GM12878 (cell line): ENCODE measurements around the gene SLTM. TPM values are rescaled to one million over a fixed set of nuclear protein-coding genes. Genes with fewer than 3 reads are reported as not detected.

Source experiments
- ATAC-seq: fragments of 200-7000 bp; cut with Tn5 transposase; 3 replicates; pipeline ENCODE4 v1.9.1; 2020; ENCODE audit warnings: mild to moderate bottlenecking, moderate library complexity
- BruUV-seq: library from RNA; stranded (reverse); fragments of 400-500 nt; replicated peaks from 2 replicates; lab custom pipeline; 2021; lab: Mats Ljungman, UMichigan
- CTCF ChIA-PET: fragments of 300-600 bp; sonication (Branson Sonifier 250); formaldehyde crosslinking; extraction: SDS; loops from one replicate; lab custom pipeline; 2021; ENCODE audit warnings: inconsistent platforms; lab: Yijun Ruan, JAX
- POLR2A ChIA-PET: fragments of 350-600 bp; formaldehyde crosslinking; extraction: SDS; loops from one replicate; lab custom pipeline; 2021; ENCODE audit warnings: inconsistent platforms; lab: Charles Lee
- RAD21 ChIA-PET: fragments of 300-600 bp; sonication (Branson Sonifier 250); formaldehyde crosslinking; loops from one replicate; lab custom pipeline; 2023; ENCODE audit warnings: antibody characterized with exemption; ENCODE audit not compliant: unreplicated experiment; lab: Charles Lee
- SMC1A ChIA-PET: fragments of 300-600 bp; sonication (Branson Sonifier 250); formaldehyde crosslinking; loops from one replicate; lab custom pipeline; 2023; ENCODE audit not compliant: unreplicated experiment, uncharacterized antibody; lab: Charles Lee
- DNase-seq: peaks from one replicate; pipeline ENCODE4 v3.0.0-alpha.2; 2011; ENCODE audit warnings: low read depth, low spot score
- FAIRE-seq: peaks from 3 replicates; lab custom pipeline; 2011; peaks lifted over from hg19 to GRCh38; lab: Jason Lieb, UNC
- H2AFZ ChIP-seq: 2 replicates; pipeline ENCODE4 v1.6.0; 2011; ENCODE audit warnings: low read depth, low read length, control low read depth; ENCODE audit not compliant: control insufficient read depth
- H3K27ac ChIP-seq: 2 replicates; pipeline ENCODE4 v1.5.1; 2011; ENCODE audit warnings: control low read depth; ENCODE audit not compliant: control insufficient read depth, insufficient read depth
- H3K27me3 ChIP-seq, 2 experiments: replicated peaks in 1 of 2; 2 replicates each; pipeline versions ENCODE4 v1.6.0 to v1.6.1; 2011; ENCODE audit warnings: low read length in 1 of 2; ENCODE audit not compliant: control insufficient read depth in 2 of 2, insufficient read depth in 2 of 2
- H3K36me3 ChIP-seq, 2 experiments: 2 replicates each; pipeline ENCODE4 v1.5.1; 2011; ENCODE audit warnings: low read length in 1 of 2; ENCODE audit not compliant: control insufficient read depth in 2 of 2, insufficient read depth in 2 of 2
- H3K4me1 ChIP-seq: 2 replicates; pipeline ENCODE4 v1.6.1; 2011; ENCODE audit warnings: mild to moderate bottlenecking, low read length, moderate library complexity, mixed read lengths; ENCODE audit not compliant: control insufficient read depth, insufficient read depth
- H3K4me2 ChIP-seq: 2 replicates; pipeline ENCODE4 v1.6.0; 2011; ENCODE audit warnings: control low read depth; ENCODE audit not compliant: control insufficient read depth, insufficient read depth
- H3K4me3 ChIP-seq: fragments of 200-600 bp; sonication (generic); 2 replicates; pipeline ENCODE4 v1.5.1; 2016
- H3K79me2 ChIP-seq: 2 replicates; pipeline ENCODE4 v1.6.0; 2011; ENCODE audit warnings: low read length; ENCODE audit not compliant: control insufficient read depth, insufficient read depth
- H3K9ac ChIP-seq: 2 replicates; pipeline ENCODE4 v1.8.0; 2011; ENCODE audit warnings: low read length, control low read depth, mixed read lengths; ENCODE audit not compliant: control insufficient read depth, insufficient read depth
- H3K9me3 ChIP-seq: replicated peaks from 3 replicates; pipeline ENCODE4 v1.5.1; 2011; ENCODE audit warnings: mild to moderate bottlenecking, low read length; ENCODE audit not compliant: control insufficient read depth, insufficient read depth
- H4K20me1 ChIP-seq: 2 replicates; pipeline ENCODE4 v1.6.0; 2011; ENCODE audit not compliant: control insufficient read depth, insufficient read depth
- BACH1 ChIP-seq: fragments of 450-650 bp; IDR thresholded peaks from 2 replicates; pipeline ENCODE4 v1.6.1; 2017; ENCODE audit warnings: mild to moderate bottlenecking, borderline replicate concordance
- CBX5 ChIP-seq: sonication (generic); IDR thresholded peaks from 2 replicates; pipeline ENCODE4 v1.6.1; 2016; ENCODE audit warnings: low read depth, moderate library complexity, mild to moderate bottlenecking, inconsistent platforms
- CEBPB ChIP-seq, 2 experiments: fragments of 150-350 bp in 1 of 2; IDR thresholded peaks; 2 replicates each; pipeline ENCODE4 v1.6.1; 2012 to 2014; ENCODE audit warnings: low read depth in 2 of 2, low read length in 2 of 2, borderline replicate concordance in 1 of 2, inconsistent platforms in 1 of 2
- E2F8 ChIP-seq: fragments of 450-650 bp; IDR thresholded peaks from 2 replicates; pipeline ENCODE4 v1.6.1; 2018; ENCODE audit warnings: mild to moderate bottlenecking, low read depth, moderate library complexity; ENCODE audit not compliant: partially characterized antibody
- EGR1 ChIP-seq, 2 experiments: IDR thresholded peaks; 1 replicate in 1 of 2; 2 replicates in 1 of 2; pipeline ENCODE4 v1.6.1; 2011 to 2012; ENCODE audit warnings: low read depth in 2 of 2, low read length in 2 of 2, borderline replicate concordance in 1 of 2, mild to moderate bottlenecking in 1 of 2, moderate library complexity in 1 of 2
- ELK1 ChIP-seq: IDR thresholded peaks from 2 replicates; pipeline ENCODE4 v1.6.1; 2012; ENCODE audit warnings: low read depth, low read length, improper control_type of control experiment
- FOS ChIP-seq: IDR thresholded peaks from 3 replicates; pipeline ENCODE4 v1.6.1; 2011; ENCODE audit warnings: borderline replicate concordance; ENCODE audit not compliant: insufficient read length; ENCODE audit errors: extremely low read depth
- FOXK2 ChIP-seq: fragments of 450-650 bp; IDR thresholded peaks from 2 replicates; pipeline ENCODE4 v1.6.1; 2017; ENCODE audit warnings: mild to moderate bottlenecking, moderate library complexity
- GABPA ChIP-seq: IDR thresholded peaks from 2 replicates; pipeline ENCODE4 v1.6.1; 2014; ENCODE audit warnings: antibody characterized with exemption, low read depth, mild to moderate bottlenecking, inconsistent platforms
- HDGF ChIP-seq: fragments of 450-650 bp; IDR thresholded peaks from 2 replicates; pipeline ENCODE4 v1.6.1; 2016; ENCODE audit warnings: antibody characterized with exemption
- MEF2A ChIP-seq: IDR thresholded peaks from 2 replicates; pipeline ENCODE4 v1.6.1; 2011; ENCODE audit warnings: low read depth, mild to moderate bottlenecking, low read length, moderate library complexity; ENCODE audit not compliant: insufficient read depth
- POLR2AphosphoS2 ChIP-seq: IDR thresholded peaks from 2 replicates; pipeline ENCODE4 v1.6.1; 2011; ENCODE audit warnings: low read depth, mild to moderate bottlenecking, low read length, improper control_type of control experiment, moderate library complexity
- POU2F2 ChIP-seq: IDR thresholded peaks from 3 replicates; pipeline ENCODE4 v1.6.1; 2011; ENCODE audit warnings: low read depth, mild to moderate bottlenecking, low read length, borderline replicate concordance
- RAD51 ChIP-seq: fragments of 450-650 bp; IDR thresholded peaks from 2 replicates; pipeline ENCODE4 v1.6.1; 2016; ENCODE audit warnings: moderate library complexity, mild to moderate bottlenecking, inconsistent platforms
- RUNX3 ChIP-seq: IDR thresholded peaks from 2 replicates; pipeline ENCODE4 v1.6.1; 2012; ENCODE audit warnings: low read length, inconsistent platforms
- SREBF2 ChIP-seq: IDR thresholded peaks from 2 replicates; pipeline ENCODE4 v1.6.1; 2012; ENCODE audit warnings: mild to moderate bottlenecking, low read length
- WRNIP1 ChIP-seq: IDR thresholded peaks from 2 replicates; pipeline ENCODE4 v1.6.1; 2011; ENCODE audit warnings: low read depth, low read length, improper control_type of control experiment, borderline replicate concordance
- WGBS: methylation state at CpG from one replicate; pipeline ENCODE4 v1.1.6; 2016; ENCODE audit warnings: low lambda C conversion rate; ENCODE audit not compliant: insufficient replicate concordance, insufficient coverage; ENCODE audit errors: missing lambda C conversion rate; 5-methylcytosine and 5-hydroxymethylcytosine counted together
- in situ Hi-C: fragments of 300-500 bp; cut with MboI; formaldehyde crosslinking; loops from 9 replicates; pipeline ENCODE4 v1.14.3; 2018; ENCODE audit warnings: mixed read lengths
- intact Hi-C: fragments of 100-400 bp; cut with micrococcal nuclease; formaldehyde crosslinking; loops from one replicate; pipeline ENCODE4 v1.14.2; 2022; ENCODE audit not compliant: unreplicated experiment
- polyA plus RNA-seq, 11 experiments: library from polyadenylated mRNA; depleted of rRNA in 4 of 11; unstranded in 6 of 11; stranded (reverse) in 5 of 11; fragments of >200 nt; fragmentation: Nextera tagmentation in 4 of 11; fragmentation: Illumina TruSeq in 1 of 11; extraction: Ambion mirVana in 4 of 11; extraction: Trizol in 1 of 11; gene quantifications; 1 replicate in 1 of 11; 2 replicates in 10 of 11; pipeline versions ENCODE4 v1.2.1 to v1.2.3, GENCODE V29; 2011 to 2016; ENCODE audit warnings: inconsistent platforms in 2 of 11, missing spikeins in 2 of 11, low read depth in 1 of 11
- total RNA-seq, 4 experiments: library from RNA; depleted of rRNA in 3 of 4; stranded (reverse); fragments of >200 nt in 3 of 4; fragmentation: Illumina TruSeq in 1 of 4; extraction: Trizol in 1 of 4; gene quantifications; 2 replicates each; pipeline versions ENCODE4 v1.2.1 to v1.2.3, GENCODE V29; 2013 to 2021

Gene SLTM
- total and polyA plus RNA-seq, 10 of the 15 experiments (the other 5 are each of a cell fraction or from before 2014, with no cell fraction given) = 50.5 to 152 (median 90.9) TPM

- POLR2A ChIA-PET = no interaction called here
- CTCF ChIA-PET = no interaction called here
- 93% methylated on average over 6 of the region's 6 CpGs for WGBS
- no peaks in the 10 kb centered on the region for H3K4me1 ChIP-seq
- no peak overlapping the region for H3K27ac ChIP-seq
- no peak for DNase-seq
- no peak overlapping the region for H3K9ac ChIP-seq
- no peaks in the 10 kb centered on the region for H3K9me3 ChIP-seq
- TF ChIP-seq ELK1 (no peak), FOXK2 (no peak), POU2F2 (no peak), RUNX3 (no peak), CBX5 (no peak), RAD51 (no peak), EGR1 (IDR thresholded peaks at IDR 0.05; ENCODE audit: borderline replicate concordance in 1 of 2, low read depth in 2 of 2, low read length in 2 of 2) (no peak), POLR2AphosphoS2 (no peak), HDGF (no peak), SREBF2 (no peak), CEBPB (IDR thresholded peaks at IDR 0.05; ENCODE audit: borderline replicate concordance in 1 of 2, low read depth in 2 of 2, low read length in 2 of 2) (no peak), WRNIP1 (no peak), BACH1 (no peak), MEF2A (no peak), E2F8 (no peak), FOS (no peak), GABPA (no peak)
- no peak for FAIRE-seq
- intact Hi-C loops (no loop called here), in situ Hi-C loops (no loop called here)
- H3K36me3 ChIP-seq = peaks cover 1 to 22% of the 10 kb centered on the region in 2 experiments; a peak in 3 of 4 replicates
- ATAC-seq = no peak
- H3K79me2 ChIP-seq = peaks cover 6% of the 10 kb centered on the region
- H3K27me3 ChIP-seq = no peaks in the 10 kb centered on the region
- H3K4me3 ChIP-seq = no peak overlapping the region
- no peak overlapping the region for H2AFZ ChIP-seq
- RAD21 ChIA-PET = no interaction called here
- SMC1A ChIA-PET = interaction anchor here (1.5 kb wide), 1 partner anchor 8 kb away, joined by 5 read pairs; no protein-coding TSS in a partner anchor
- no peaks in the 10 kb centered on the region for H4K20me1 ChIP-seq
- H3K4me2 ChIP-seq = no peak overlapping the region
- no TSS peak for BruUV-seq
These were observed 24.7 kb downstream of the SLTM start for GRCh38 chr15:58908550-58909309.
